Measurements from ENCODE around the gene SPATA31A6. TPM values are rescaled to one million over a fixed set of nuclear protein-coding genes. Genes with fewer than 3 reads are reported as not detected.
"Not testable (repeated sequence)": the region's sequence is repeated elsewhere in the genome, so short reads cannot be mapped to it uniquely, and the experiment has no call there.

SPATA31A6 gene
- total and polyA plus RNA-seq, 2 donors (not counting 1 experiment from before 2014, with no cell fraction given), result not detected

DNA sequence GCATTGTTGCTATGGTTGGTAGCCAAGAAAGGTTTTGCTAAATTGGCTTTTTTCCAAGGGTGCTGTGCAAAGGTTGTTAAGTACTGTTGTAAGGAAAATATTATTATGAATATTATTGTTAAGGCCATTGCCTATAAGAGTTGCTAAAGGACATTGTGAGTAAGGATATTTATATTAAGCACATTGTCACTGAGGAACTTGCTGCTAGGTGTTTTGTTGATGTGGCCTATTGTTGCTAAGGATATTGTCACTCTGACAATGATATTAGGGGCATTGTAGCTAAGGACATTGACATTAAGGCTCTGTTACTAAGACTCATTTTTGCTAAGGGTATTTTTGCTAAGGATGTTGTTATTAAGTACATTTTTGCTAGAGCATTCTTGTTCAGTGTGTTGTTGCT lies 52.6 kb downstream of the SPATA31A6 start:
- not testable (repeated sequence) for H3K79me2 ChIP-seq (ENCODE audit: control insufficient read depth, insufficient read depth, low read length); H3K9me3 ChIP-seq (ENCODE audit: control insufficient read depth, insufficient read depth, low read depth, low read length); H3K9ac ChIP-seq (ENCODE audit: insufficient read depth, low read length); H2AFZ ChIP-seq (ENCODE audit: low read length); H3K4me1 ChIP-seq (ENCODE audit: control insufficient read depth, extremely low read depth, insufficient read depth, low read length); H3K4me2 ChIP-seq (ENCODE audit: extremely low read depth, insufficient read depth, low read length); H3K36me3 ChIP-seq (ENCODE audit: control insufficient read depth, insufficient read depth, low read length); H3K27ac ChIP-seq (ENCODE audit: insufficient read depth, low read length); H3K27me3 ChIP-seq (ENCODE audit: control insufficient read depth, insufficient read depth, low read length); H3K4me3 ChIP-seq (replicated peaks in 1 of 4; ENCODE audit: control extremely low read depth in 1 of 4, insufficient read depth in 1 of 4, low read depth in 3 of 4, low read length in 4 of 4); H4K20me1 ChIP-seq (ENCODE audit: control insufficient read depth, extremely low read depth, insufficient read depth, low read length); DNase-seq (ENCODE audit: low read depth in 2 of 2)

DNA sequence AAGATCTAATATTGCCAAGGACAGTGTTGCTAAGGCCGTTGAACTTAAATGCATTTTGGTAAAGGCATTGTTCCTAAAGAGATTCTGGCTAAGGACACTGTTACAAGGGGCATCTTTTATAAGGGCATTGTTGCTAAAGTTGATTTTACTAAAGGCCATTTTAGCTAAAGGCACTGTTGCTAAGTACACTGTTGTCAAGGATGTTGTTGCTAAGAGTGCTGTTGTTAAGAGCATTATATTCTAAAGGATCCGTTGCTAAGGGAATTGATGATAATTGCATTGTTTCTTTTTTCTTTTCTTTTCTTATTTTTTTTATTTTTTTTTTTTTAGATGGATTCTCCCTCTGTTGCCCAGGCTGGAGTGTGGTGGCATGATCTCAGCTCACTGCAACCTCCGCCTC lies 53.9 kb downstream of the SPATA31A6 start:
- H3K4me3 ChIP-seq (replicated peaks in 1 of 4; ENCODE audit: control extremely low read depth in 1 of 4, insufficient read depth in 1 of 4, low read depth in 3 of 4, low read length in 4 of 4); H3K4me1 ChIP-seq (ENCODE audit: control insufficient read depth, extremely low read depth, insufficient read depth, low read length); H2AFZ ChIP-seq (ENCODE audit: low read length); H4K20me1 ChIP-seq (ENCODE audit: control insufficient read depth, extremely low read depth, insufficient read depth, low read length); H3K4me2 ChIP-seq (ENCODE audit: extremely low read depth, insufficient read depth, low read length); H3K27me3 ChIP-seq (ENCODE audit: control insufficient read depth, insufficient read depth, low read length); H3K9me3 ChIP-seq (ENCODE audit: control insufficient read depth, insufficient read depth, low read depth, low read length); H3K27ac ChIP-seq (ENCODE audit: insufficient read depth, low read length); DNase-seq (ENCODE audit: low read depth in 2 of 2); H3K79me2 ChIP-seq (ENCODE audit: control insufficient read depth, insufficient read depth, low read length); H3K9ac ChIP-seq (ENCODE audit: insufficient read depth, low read length); H3K36me3 ChIP-seq (ENCODE audit: control insufficient read depth, insufficient read depth, low read length): not testable (repeated sequence)

DNA sequence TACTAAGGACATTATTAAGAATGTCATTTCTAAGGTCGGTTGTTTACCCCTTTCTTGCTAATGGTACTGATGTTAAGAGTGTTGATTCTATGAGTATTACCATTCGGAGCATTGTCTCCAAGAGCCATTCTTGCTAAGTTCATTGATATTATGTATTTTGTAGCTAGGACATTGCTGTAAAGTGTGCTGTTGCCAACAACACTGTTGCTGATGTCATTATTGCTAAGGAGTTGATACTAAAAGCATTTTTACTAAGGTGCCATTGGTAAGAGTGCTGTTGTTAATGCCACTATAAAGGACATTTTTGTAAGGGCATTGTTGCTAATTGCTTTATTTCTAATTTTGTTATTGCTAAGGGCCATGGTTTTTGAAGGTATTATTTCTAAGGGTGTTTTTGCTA lies 55.4 kb downstream of the SPATA31A6 start:
- H3K9me3 ChIP-seq (ENCODE audit: control insufficient read depth, insufficient read depth, low read depth, low read length); H3K27me3 ChIP-seq (ENCODE audit: control insufficient read depth, insufficient read depth, low read length); H3K36me3 ChIP-seq (ENCODE audit: control insufficient read depth, insufficient read depth, low read length); H3K79me2 ChIP-seq (ENCODE audit: control insufficient read depth, insufficient read depth, low read length); H3K4me1 ChIP-seq (ENCODE audit: control insufficient read depth, extremely low read depth, insufficient read depth, low read length); H3K9ac ChIP-seq (ENCODE audit: insufficient read depth, low read length); H3K4me3 ChIP-seq (replicated peaks in 1 of 4; ENCODE audit: control extremely low read depth in 1 of 4, insufficient read depth in 1 of 4, low read depth in 3 of 4, low read length in 4 of 4); H3K4me2 ChIP-seq (ENCODE audit: extremely low read depth, insufficient read depth, low read length); H4K20me1 ChIP-seq (ENCODE audit: control insufficient read depth, extremely low read depth, insufficient read depth, low read length); H2AFZ ChIP-seq (ENCODE audit: low read length); DNase-seq (ENCODE audit: low read depth in 2 of 2); H3K27ac ChIP-seq (ENCODE audit: insufficient read depth, low read length): not testable (repeated sequence)

Other genes with a start within 250 kb of the SPATA31A6 start
- 0.26 TPM in 1 of 2 replicates, not detected in the other for gene CNTNAP3B, start 54.2 kb upstream of the SPATA31A6 start, total RNA-seq
- 0.14 and 0.73 TPM in 2 replicates for gene CNTNAP3B, start 54.2 kb upstream of the SPATA31A6 start, polyA plus RNA-seq

Measured in fibroblast of lung (primary cell).